HG03460 (cell line): Measurements from ENCODE around the gene IL12RB2.
"Not testable (repeated sequence)": the region's sequence is repeated elsewhere in the genome, so short reads cannot be mapped to it uniquely, and the experiment has no call there.

Experiments used
- ATAC-seq: cut with Tn5 transposase; IDR thresholded peaks from one replicate; pipeline ENCODE4 v1.9.1; 2021; ENCODE audit not compliant: unreplicated experiment

The IL12RB2 gene

GRCh38 chr1:67393737-67394136 is 86.1 kb downstream of the IL12RB2 start:
- ATAC-seq, result no peak

- ATAC-seq, result no peak
Observed at GRCh38 chr1:67394548-67394947, 86.9 kb downstream of the IL12RB2 start.

GRCh38 chr1:67399199-67399993 is 91.7 kb downstream of the IL12RB2 start:
- no peak for ATAC-seq

- ATAC-seq, result not testable (repeated sequence)
Observed at GRCh38 chr1:67400029-67400786, 92.5 kb downstream of the IL12RB2 start.

- ATAC-seq, result no peak
Observed at GRCh38 chr1:67401443-67401842, 93.8 kb downstream of the IL12RB2 start.

- ATAC-seq, result no peak
Observed at GRCh38 chr1:67404212-67404620, 96.5 kb downstream of the IL12RB2 start.

- ATAC-seq, result no peak
Observed at GRCh38 chr1:67405473-67406245, 98.0 kb downstream of the IL12RB2 start.

GRCh38 chr1:67407498-67407897 is 99.8 kb downstream of the IL12RB2 start:
- no peak for ATAC-seq

- ATAC-seq, result no peak
Observed at GRCh38 chr1:67408148-67408547, 100.5 kb downstream of the IL12RB2 start.

GRCh38 chr1:67413101-67413500 is 105.4 kb downstream of the IL12RB2 start:
- ATAC-seq, result not testable (repeated sequence)

GRCh38 chr1:67414574-67414973 is 106.9 kb downstream of the IL12RB2 start:
- ATAC-seq, result no peak

- no peak for ATAC-seq
Observed at GRCh38 chr1:67415041-67415440, 107.4 kb downstream of the IL12RB2 start.

- not testable (repeated sequence) for ATAC-seq
Observed at GRCh38 chr1:67417733-67418132, 110.1 kb downstream of the IL12RB2 start.

- ATAC-seq, result no peak
Observed at GRCh38 chr1:67418839-67419586, 111.3 kb downstream of the IL12RB2 start.

- ATAC-seq, result no peak
Observed at GRCh38 chr1:67420835-67421492, 113.3 kb downstream of the IL12RB2 start.

GRCh38 chr1:67427465-67427864 is 119.8 kb downstream of the IL12RB2 start:
- no peak for ATAC-seq

GRCh38 chr1:67427947-67428346 is 120.3 kb downstream of the IL12RB2 start:
- ATAC-seq, result no peak

- no peak for ATAC-seq
Observed at GRCh38 chr1:67429011-67429527, 121.4 kb downstream of the IL12RB2 start.

GRCh38 chr1:67429528-67430357 is 122.1 kb downstream of the IL12RB2 start:
- peak; percentile 3 for ATAC-seq
